ENCODE results near the gene MMAB. TPM values are rescaled to one million over a fixed set of nuclear protein-coding genes. Genes with fewer than 3 reads are reported as not detected.

Gene MMAB
- total RNA-seq, 2 donors from 2014 or later = 12.5 to 29.7 TPM

DNA sequence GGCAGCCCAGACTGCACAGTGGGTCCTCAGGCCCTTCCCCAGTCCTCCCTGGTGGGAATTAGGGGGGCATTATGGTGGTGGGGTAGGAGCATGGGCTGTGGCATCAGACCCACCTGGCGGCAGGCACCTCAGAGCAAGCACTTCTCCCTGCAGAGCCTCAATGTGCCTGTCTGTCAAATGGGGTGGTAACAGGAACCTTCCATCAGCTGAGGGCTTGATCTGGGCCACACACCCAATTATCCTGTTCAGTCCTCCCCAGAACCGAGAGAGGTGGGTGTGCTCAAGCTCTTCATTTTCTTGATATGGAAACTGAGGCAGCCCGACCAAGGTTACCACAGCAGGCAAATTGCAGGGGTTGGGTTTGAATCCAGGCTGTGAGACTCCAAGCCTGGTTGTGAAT, 38.7 kb upstream of the MMAB start:
- Histone ChIP-seq H3K9me3 (no peaks in the 10 kb centered on the region), H3K36me3 (replicated peaks in 1 of 2; ENCODE audit: insufficient read depth in 1 of 2, low read depth in 2 of 2) (no peaks in the 10 kb centered on the region), H3K4me1 (peaks cover 14% of the 10 kb centered on the region), H3K27ac (no peak overlapping the region), H3K4me3 (no peak overlapping the region), H3K27me3 (peaks cover 0 to 4% of the 10 kb centered on the region in 2 donors)
- intact Hi-C loops (cut with DNase I) = no loop called here
- DNase-seq (no peak), ATAC-seq (no peak)
- TF ChIP-seq POLR2A (IDR thresholded peaks at IDR 0.05) = no peak
- TF ChIP-seq, protein P1, sequence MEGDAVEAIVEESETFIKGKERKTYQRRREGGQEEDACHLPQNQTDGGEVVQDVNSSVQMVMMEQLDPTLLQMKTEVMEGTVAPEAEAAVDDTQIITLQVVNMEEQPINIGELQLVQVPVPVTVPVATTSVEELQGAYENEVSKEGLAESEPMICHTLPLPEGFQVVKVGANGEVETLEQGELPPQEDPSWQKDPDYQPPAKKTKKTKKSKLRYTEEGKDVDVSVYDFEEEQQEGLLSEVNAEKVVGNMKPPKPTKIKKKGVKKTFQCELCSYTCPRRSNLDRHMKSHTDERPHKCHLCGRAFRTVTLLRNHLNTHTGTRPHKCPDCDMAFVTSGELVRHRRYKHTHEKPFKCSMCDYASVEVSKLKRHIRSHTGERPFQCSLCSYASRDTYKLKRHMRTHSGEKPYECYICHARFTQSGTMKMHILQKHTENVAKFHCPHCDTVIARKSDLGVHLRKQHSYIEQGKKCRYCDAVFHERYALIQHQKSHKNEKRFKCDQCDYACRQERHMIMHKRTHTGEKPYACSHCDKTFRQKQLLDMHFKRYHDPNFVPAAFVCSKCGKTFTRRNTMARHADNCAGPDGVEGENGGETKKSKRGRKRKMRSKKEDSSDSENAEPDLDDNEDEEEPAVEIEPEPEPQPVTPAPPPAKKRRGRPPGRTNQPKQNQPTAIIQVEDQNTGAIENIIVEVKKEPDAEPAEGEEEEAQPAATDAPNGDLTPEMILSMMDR (IDR thresholded peaks at IDR 0.05) = no peak
- 73 to 74% methylated on average over 3 of the region's 3 CpGs for WGBS, 2 donors

- intact Hi-C loops (cut with DNase I) = no loop called here
- Histone ChIP-seq H3K27ac (no peak overlapping the region), H3K27me3 (peaks cover 0 to 4% of the 10 kb centered on the region in 2 donors), H3K4me3 (no peak overlapping the region), H3K9me3 (no peaks in the 10 kb centered on the region), H3K36me3 (replicated peaks in 1 of 2; ENCODE audit: insufficient read depth in 1 of 2, low read depth in 2 of 2) (no peaks in the 10 kb centered on the region), H3K4me1 (peaks cover 18% of the 10 kb centered on the region)
- no peak for DNase-seq
- WGBS, 2 donors = 67 to 83% methylated on average over 8 to 10 of the region's 10 CpGs
- TF ChIP-seq, protein P1 (IDR thresholded peaks at IDR 0.05) = no peak
- TF ChIP-seq POLR2A (IDR thresholded peaks at IDR 0.05) = no peak
- ATAC-seq = no peak
These were observed 37.9 kb upstream of the MMAB start for GRCh38 chr12:109611223-109611622.

GRCh38 chr12:109610523-109610922, 37.2 kb upstream of the MMAB start:
- intact Hi-C loops (cut with DNase I) = no loop called here
- ATAC-seq = no peak
- Histone ChIP-seq H3K9me3 (no peaks in the 10 kb centered on the region), H3K27me3 (peaks cover 0 to 4% of the 10 kb centered on the region in 2 donors), H3K36me3 (replicated peaks in 1 of 2; ENCODE audit: insufficient read depth in 1 of 2, low read depth in 2 of 2) (no peaks in the 10 kb centered on the region), H3K4me1 (peaks cover 11% of the 10 kb centered on the region), H3K27ac (no peak overlapping the region), H3K4me3 (no peak overlapping the region)
- 86 to 97% methylated on average over 4 of the region's 4 CpGs for WGBS, 2 donors
- TF ChIP-seq, protein P1 (IDR thresholded peaks at IDR 0.05) = no peak
- DNase-seq = no peak

- TF ChIP-seq POLR2A (IDR thresholded peaks at IDR 0.05) = no peak
- TF ChIP-seq, protein P1 (IDR thresholded peaks at IDR 0.05) = no peak
- no peak for ATAC-seq
- no peak for DNase-seq
These were observed 36.0 kb upstream of the MMAB start for GRCh38 chr12:109609342-109609741.

GRCh38 chr12:109608793-109609192, 35.5 kb upstream of the MMAB start:
- H3K4me1 ChIP-seq = peaks cover 5% of the 10 kb centered on the region
- H3K36me3 ChIP-seq (replicated peaks in 1 of 2; ENCODE audit: insufficient read depth in 1 of 2, low read depth in 2 of 2) = no peaks in the 10 kb centered on the region
- ATAC-seq (no peak), DNase-seq (no peak)
- intact Hi-C loops (cut with DNase I) = no loop called here
- H3K9me3 ChIP-seq = no peaks in the 10 kb centered on the region
- peaks cover 0 to 4% of the 10 kb centered on the region in 2 donors for H3K27me3 ChIP-seq
- 68 to 81% methylated on average over 3 of the region's 3 CpGs for WGBS, 2 donors
- no peak overlapping the region for H3K4me3 ChIP-seq
- TF ChIP-seq, protein P1 (IDR thresholded peaks at IDR 0.05) = no peak
- TF ChIP-seq POLR2A (IDR thresholded peaks at IDR 0.05) = no peak
- no peak overlapping the region for H3K27ac ChIP-seq

More at GRCh38 chr12:109609342-109609741, 36.0 kb upstream of the MMAB start:
- no peaks in the 10 kb centered on the region for H3K9me3 ChIP-seq
- intact Hi-C loops (cut with DNase I) = no loop called here
- 33 to 40% methylated on average over 2 of the region's 2 CpGs for WGBS, 2 donors
- H3K4me3 ChIP-seq = no peak overlapping the region
- peaks cover 5% of the 10 kb centered on the region for H3K4me1 ChIP-seq
- peaks cover 0 to 4% of the 10 kb centered on the region in 2 donors for H3K27me3 ChIP-seq
- H3K36me3 ChIP-seq (replicated peaks in 1 of 2; ENCODE audit: insufficient read depth in 1 of 2, low read depth in 2 of 2) = no peaks in the 10 kb centered on the region
- no peak overlapping the region for H3K27ac ChIP-seq
